GM06990 (cell line): Measurements from ENCODE around the gene GTF3C1.

Experiments used
- DNase-seq: peaks from one replicate; pipeline ENCODE4 v3.0.0-alpha.2; 2011; ENCODE audit not compliant: insufficient read length; ENCODE audit errors: extremely low read depth
- H3K27me3 ChIP-seq: replicated peaks from 2 replicates; pipeline ENCODE4 v1.6.0; 2011; ENCODE audit warnings: low read length; ENCODE audit not compliant: control insufficient read depth, insufficient read depth
- H3K36me3 ChIP-seq: 2 replicates; pipeline ENCODE4 v1.5.1; 2011; ENCODE audit warnings: low read length; ENCODE audit not compliant: control insufficient read depth, insufficient read depth
- H3K4me3 ChIP-seq: replicated peaks from 2 replicates; pipeline ENCODE4 v1.5.1; 2011; ENCODE audit warnings: low read depth, mild to moderate bottlenecking, control low read depth, low read length
- TF ChIP-seq, protein P1 (sequence below): IDR thresholded peaks from 2 replicates; pipeline ENCODE4 v1.5.1; 2011; ENCODE audit warnings: low read length, control low read depth, mild to moderate bottlenecking, inconsistent platforms; ENCODE audit not compliant: insufficient read depth, poor library complexity, severe bottlenecking

GTF3C1 gene

DNA sequence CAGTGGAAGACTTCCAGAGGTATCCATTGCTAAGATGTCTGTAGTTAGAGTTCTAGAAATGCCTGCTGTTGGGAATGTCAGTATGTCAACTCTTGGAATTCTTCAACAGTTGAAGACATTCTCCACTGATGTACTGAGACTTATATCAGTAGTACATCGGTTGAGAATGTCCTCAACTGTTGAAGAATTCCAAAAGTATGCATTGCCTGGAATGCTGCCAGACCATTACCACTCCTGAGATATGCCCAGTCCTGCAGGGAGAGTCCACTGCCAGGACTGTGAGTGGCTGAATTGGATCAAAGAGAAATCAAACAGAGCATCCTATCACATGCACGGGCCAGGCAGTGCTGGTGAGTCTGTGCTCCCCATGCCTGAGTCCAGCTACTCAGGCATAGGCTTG is 105.7 kb downstream of the GTF3C1 start:
- no peak for DNase-seq

DNA sequence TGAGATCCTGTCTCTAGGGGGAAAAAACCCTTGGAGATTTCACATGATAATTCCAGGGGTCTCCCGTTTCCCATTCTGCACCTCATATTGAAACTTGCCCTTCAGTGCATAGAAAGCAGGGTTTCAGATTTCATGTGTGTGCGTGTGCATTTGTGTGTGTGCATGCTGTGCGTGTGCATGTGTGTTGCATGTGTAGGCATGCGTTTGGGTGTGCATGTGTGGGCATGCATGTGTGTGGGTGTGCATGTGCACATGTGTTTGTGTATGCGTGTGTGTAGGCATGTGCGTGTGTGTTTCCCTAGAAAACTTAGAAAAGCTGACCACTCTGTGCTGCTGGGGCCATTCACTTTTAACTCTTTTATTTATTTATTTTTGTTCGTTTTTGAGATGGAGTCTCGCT is 107.7 kb downstream of the GTF3C1 start:
- Histone ChIP-seq H3K4me3 (no peak overlapping the region), H3K36me3 (peaks cover 81% of the 10 kb centered on the region), H3K27me3 (no peaks in the 10 kb centered on the region)
- DNase-seq = no peak
- TF ChIP-seq, protein P1, sequence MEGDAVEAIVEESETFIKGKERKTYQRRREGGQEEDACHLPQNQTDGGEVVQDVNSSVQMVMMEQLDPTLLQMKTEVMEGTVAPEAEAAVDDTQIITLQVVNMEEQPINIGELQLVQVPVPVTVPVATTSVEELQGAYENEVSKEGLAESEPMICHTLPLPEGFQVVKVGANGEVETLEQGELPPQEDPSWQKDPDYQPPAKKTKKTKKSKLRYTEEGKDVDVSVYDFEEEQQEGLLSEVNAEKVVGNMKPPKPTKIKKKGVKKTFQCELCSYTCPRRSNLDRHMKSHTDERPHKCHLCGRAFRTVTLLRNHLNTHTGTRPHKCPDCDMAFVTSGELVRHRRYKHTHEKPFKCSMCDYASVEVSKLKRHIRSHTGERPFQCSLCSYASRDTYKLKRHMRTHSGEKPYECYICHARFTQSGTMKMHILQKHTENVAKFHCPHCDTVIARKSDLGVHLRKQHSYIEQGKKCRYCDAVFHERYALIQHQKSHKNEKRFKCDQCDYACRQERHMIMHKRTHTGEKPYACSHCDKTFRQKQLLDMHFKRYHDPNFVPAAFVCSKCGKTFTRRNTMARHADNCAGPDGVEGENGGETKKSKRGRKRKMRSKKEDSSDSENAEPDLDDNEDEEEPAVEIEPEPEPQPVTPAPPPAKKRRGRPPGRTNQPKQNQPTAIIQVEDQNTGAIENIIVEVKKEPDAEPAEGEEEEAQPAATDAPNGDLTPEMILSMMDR = no peak

More for the DNA sequence above, 105.7 kb downstream of the GTF3C1 start:
- Histone ChIP-seq H3K4me3 (no peak overlapping the region), H3K27me3 (no peaks in the 10 kb centered on the region), H3K36me3 (peaks cover 82% of the 10 kb centered on the region)
- TF ChIP-seq, protein P1 = no peak

DNA sequence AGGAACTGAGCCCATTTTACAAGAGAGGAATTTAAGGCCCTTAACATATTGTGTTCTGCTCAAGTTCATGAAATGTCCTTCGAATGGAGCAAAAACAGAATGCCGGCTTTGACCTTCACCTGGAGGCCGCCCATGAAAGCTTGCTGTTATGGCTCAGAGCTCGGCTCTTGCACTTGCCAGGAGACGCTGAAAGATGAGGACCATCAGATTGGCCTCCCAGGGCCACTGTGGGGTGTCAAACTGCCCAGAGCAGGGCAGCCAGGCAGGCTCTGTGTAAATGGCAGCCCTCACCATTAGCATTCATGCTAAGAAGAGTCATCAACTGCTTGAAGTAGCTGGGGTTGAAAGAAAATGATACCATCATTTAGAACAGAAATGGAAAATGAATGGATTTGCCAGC is 108.4 kb downstream of the GTF3C1 start:
- DNase-seq = no peak
- TF ChIP-seq, protein P1 = no peak
- H3K36me3 ChIP-seq = peaks cover 81% of the 10 kb centered on the region

DNA sequence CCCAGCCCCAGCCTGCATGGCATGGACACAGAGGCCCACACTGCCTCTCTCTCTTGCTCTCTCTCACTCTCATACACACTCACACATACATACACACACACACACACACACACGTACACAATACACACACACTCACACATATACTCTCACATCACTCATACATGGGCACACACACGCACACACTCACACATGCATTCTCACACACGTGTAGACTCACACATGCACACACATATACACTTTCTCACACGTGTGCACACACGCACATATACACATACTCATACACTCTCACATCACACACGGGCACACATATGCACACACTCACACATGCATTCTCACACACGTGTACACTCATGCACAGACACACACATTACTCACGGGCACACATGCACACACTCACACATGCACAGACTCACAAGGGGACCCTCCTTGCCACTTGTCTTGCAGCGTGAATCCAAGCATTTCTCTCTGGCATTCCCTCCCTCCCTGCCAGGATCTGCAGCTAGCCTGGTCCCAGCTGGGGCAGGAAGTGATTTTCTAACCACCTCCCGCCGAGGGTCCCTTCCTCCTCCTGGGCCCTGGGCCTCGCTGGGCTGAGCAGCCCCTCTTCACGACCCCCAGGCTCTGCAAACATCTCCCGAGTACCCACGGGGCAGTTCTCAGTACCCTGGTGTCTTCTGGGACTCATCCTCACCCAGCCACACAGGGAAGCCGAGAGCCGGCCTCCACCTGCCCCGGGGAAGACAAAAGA is 110.3 kb downstream of the GTF3C1 start:
- no peak for DNase-seq
- H3K36me3 ChIP-seq = peaks cover 75% of the 10 kb centered on the region
- TF ChIP-seq, protein P1 = no peak
- no peak overlapping the region for H3K4me3 ChIP-seq
- no peaks in the 10 kb centered on the region for H3K27me3 ChIP-seq

More for the DNA sequence above, 108.4 kb downstream of the GTF3C1 start:
- Histone ChIP-seq H3K4me3 (no peak overlapping the region), H3K27me3 (no peaks in the 10 kb centered on the region)

DNA sequence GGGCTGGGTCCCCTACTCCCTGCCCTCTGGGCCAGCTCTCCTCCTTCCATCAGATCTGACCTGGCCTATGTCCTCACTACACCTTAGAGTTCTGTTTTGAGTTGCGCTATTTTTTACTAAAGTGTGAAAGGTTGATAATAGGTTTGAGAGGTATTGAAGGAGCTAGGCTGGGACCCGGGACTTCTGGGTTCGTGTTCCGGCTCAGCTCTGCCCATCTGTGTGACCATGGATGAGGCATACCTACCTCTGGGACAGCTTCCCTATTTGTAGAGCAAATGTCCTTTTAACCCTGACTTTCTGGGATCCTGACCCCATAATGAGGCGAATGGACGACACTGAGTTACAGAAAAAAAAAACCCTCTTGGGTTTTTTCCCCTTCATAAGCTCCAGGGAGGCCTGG is 111.8 kb downstream of the GTF3C1 start:
- no peaks in the 10 kb centered on the region for H3K27me3 ChIP-seq
- TF ChIP-seq, protein P1 = no peak
- H3K4me3 ChIP-seq = no peak overlapping the region
- H3K36me3 ChIP-seq = peaks cover 75% of the 10 kb centered on the region
- DNase-seq = no peak
